GM19397 (cell line): Measurements from ENCODE around the gene IGSF21.

ENCODE experiments used
- ATAC-seq: cut with Tn5 transposase; IDR thresholded peaks from one replicate; pipeline ENCODE4 v1.9.1; 2021; ENCODE audit warnings: mild to moderate bottlenecking, moderate library complexity; ENCODE audit not compliant: unreplicated experiment

IGSF21 gene

GRCh38 chr1:18094096-18094495, 13.5 kb upstream of the IGSF21 start:
- no peak for ATAC-seq

- ATAC-seq: no peak
These were observed 10.4 kb upstream of the IGSF21 start for GRCh38 chr1:18097206-18097605.

GRCh38 chr1:18099026-18099425, 8.6 kb upstream of the IGSF21 start:
- ATAC-seq: no peak

GRCh38 chr1:18100060-18100459, 7.5 kb upstream of the IGSF21 start:
- ATAC-seq: no peak

- no peak for ATAC-seq
These were observed 7.0 kb upstream of the IGSF21 start for GRCh38 chr1:18100491-18101063.

- ATAC-seq: no peak
These were observed 6.1 kb upstream of the IGSF21 start for GRCh38 chr1:18101508-18101907.

- ATAC-seq: no peak
These were observed 3.7 kb upstream of the IGSF21 start for GRCh38 chr1:18103788-18104421.

GRCh38 chr1:18104546-18105100, 3.0 kb upstream of the IGSF21 start:
- ATAC-seq: no peak

GRCh38 chr1:18105196-18105595, 2.4 kb upstream of the IGSF21 start:
- no peak for ATAC-seq

- ATAC-seq: no peak
These were observed 880 bp downstream of the IGSF21 start for GRCh38 chr1:18108299-18109057.

- ATAC-seq: no peak
These were observed 1.6 kb downstream of the IGSF21 start for GRCh38 chr1:18109058-18109755.

- no peak for ATAC-seq
These were observed 2.4 kb downstream of the IGSF21 start for GRCh38 chr1:18109756-18110597.

- ATAC-seq: no peak
These were observed 3.0 kb downstream of the IGSF21 start for GRCh38 chr1:18110598-18110939.

- ATAC-seq: no peak
These were observed 3.4 kb downstream of the IGSF21 start for GRCh38 chr1:18110968-18111367.

GRCh38 chr1:18111605-18112297, 4.2 kb downstream of the IGSF21 start:
- no peak for ATAC-seq

- ATAC-seq: no peak
These were observed 5.0 kb downstream of the IGSF21 start for GRCh38 chr1:18112611-18113010.

GRCh38 chr1:18114726-18115410, 7.3 kb downstream of the IGSF21 start:
- ATAC-seq: no peak

- no peak for ATAC-seq
These were observed 9.2 kb downstream of the IGSF21 start for GRCh38 chr1:18116777-18117176.

GRCh38 chr1:18118078-18118477, 10.5 kb downstream of the IGSF21 start:
- ATAC-seq: no peak
